Breast epithelium (tissue), 4 donors: ENCODE measurements around the gene CACHD1. TPM values are rescaled to one million over a fixed set of nuclear protein-coding genes. Genes with fewer than 3 reads are reported as not detected.

Source experiments
- DNase-seq, 2 donors: peaks; one replicate each; pipeline ENCODE4 v3.0.0-alpha.2; 2019; ENCODE audit warnings: low spot score in 2 of 2
- H3K27ac ChIP-seq, 2 donors: fragments of 200-600 bp; sonication (generic) in 1 of 2; one replicate each; pipeline ENCODE4 v1.5.1; 2016 to 2019; ENCODE audit warnings: mild to moderate bottlenecking in 1 of 2
- H3K27me3 ChIP-seq, 2 donors: fragments of 200-600 bp; sonication (generic) in 1 of 2; one replicate each; pipeline versions ENCODE4 v1.5.1 to v1.6.0; 2017 to 2019; ENCODE audit warnings: control low read depth in 1 of 2, mild to moderate bottlenecking in 1 of 2
- H3K36me3 ChIP-seq: fragments of 200-600 bp; one replicate; pipeline ENCODE4 v1.5.1; 2019
- H3K4me1 ChIP-seq, 2 donors: fragments of 200-600 bp; sonication (generic); one replicate each; pipeline ENCODE4 v1.5.1; 2016 to 2019; ENCODE audit warnings: control low read depth in 1 of 2
- H3K4me3 ChIP-seq, 3 donors: fragments of 200-600 bp; sonication (generic); 1 replicate in 2 of 3; 2 replicates in 1 of 3; pipeline ENCODE4 v1.5.1; 2016 to 2019; ENCODE audit warnings: mild to moderate bottlenecking in 3 of 3, moderate library complexity in 2 of 3
- H3K9me3 ChIP-seq, 2 donors: fragments of 200-600 bp; sonication (generic) in 1 of 2; one replicate each; pipeline ENCODE4 v1.5.1; 2016 to 2019; ENCODE audit warnings: control low read depth in 1 of 2
- CTCF ChIP-seq, 3 donors: fragments of 450-650 bp; IDR thresholded peaks; one replicate each; pipeline ENCODE4 v1.5.1; 2016 to 2017; ENCODE audit warnings: antibody characterized with exemption in 3 of 3, mild to moderate bottlenecking in 3 of 3, moderate library complexity in 3 of 3
- POLR2A ChIP-seq: fragments of 450-650 bp; IDR thresholded peaks from one replicate; pipeline ENCODE4 v1.6.1; 2016; ENCODE audit warnings: antibody characterized with exemption, mild to moderate bottlenecking, moderate library complexity
- POLR2AphosphoS5 ChIP-seq, 3 donors: sonication (generic); formaldehyde crosslinking; IDR thresholded peaks; one replicate each; pipeline ENCODE4 v1.6.1; 2017; ENCODE audit warnings: antibody characterized with exemption in 3 of 3
- intact Hi-C: fragments of 100-400 bp; cut with DNase I; formaldehyde crosslinking; loops from one replicate; pipeline ENCODE4 v1.15.1; 2023; ENCODE audit warnings: low total_unique reads
- total RNA-seq, 3 donors: library from RNA; depleted of rRNA; stranded (reverse); fragments of >200 nt; gene quantifications; one replicate each; pipeline ENCODE4 v1.1.0, GENCODE V29; 2016

CACHD1 gene
- total RNA-seq, 3 donors from 2014 or later = 21.6 to 31.9 (median 25.3) TPM

GRCh38 chr1:64517640-64518039 lies 47.7 kb downstream of the CACHD1 start:
- peak overlapping the region; percentile 26 to 61 for H3K27ac ChIP-seq
- H3K36me3 ChIP-seq = no peaks in the 10 kb centered on the region
- no peaks in the 10 kb centered on the region for H3K27me3 ChIP-seq
- H3K4me3 ChIP-seq = no peak overlapping the region
- TF ChIP-seq POLR2AphosphoS5 (IDR thresholded peaks at IDR 0.05) = no peak
- TF ChIP-seq POLR2A = no peak
- TF ChIP-seq CTCF (IDR thresholded peaks at IDR 0.05) = no peak
- H3K4me1 ChIP-seq = peaks cover 0 to 30% of the 10 kb centered on the region in 2 donors
- intact Hi-C loops = no loop called here
- DNase-seq = no peak
- no peaks in the 10 kb centered on the region for H3K9me3 ChIP-seq

GRCh38 chr1:64518692-64519481 lies 49.0 kb downstream of the CACHD1 start:
- H3K4me1 ChIP-seq = peaks cover 0 to 25% of the 10 kb centered on the region in 2 donors

GRCh38 chr1:64519901-64520300 lies 50.0 kb downstream of the CACHD1 start:
- no peak overlapping the region for H3K27ac ChIP-seq
- no peaks in the 10 kb centered on the region for H3K36me3 ChIP-seq
- TF ChIP-seq POLR2A = no peak
- TF ChIP-seq POLR2AphosphoS5 (IDR thresholded peaks at IDR 0.05) = no peak
- no peak for TF ChIP-seq CTCF (IDR thresholded peaks at IDR 0.05)
- intact Hi-C loops = no loop called here
- no peak for DNase-seq
- no peaks in the 10 kb centered on the region for H3K27me3 ChIP-seq
- peaks cover 0 to 16% of the 10 kb centered on the region in 2 donors for H3K4me1 ChIP-seq
- no peak overlapping the region for H3K4me3 ChIP-seq
- no peaks in the 10 kb centered on the region for H3K9me3 ChIP-seq

More at GRCh38 chr1:64518692-64519481, 49.0 kb downstream of the CACHD1 start:
- peak overlapping the region; percentile 21 to 23 for H3K27ac ChIP-seq
- H3K9me3 ChIP-seq = no peaks in the 10 kb centered on the region
- no peak for DNase-seq
- H3K4me3 ChIP-seq = no peak overlapping the region
- no peaks in the 10 kb centered on the region for H3K36me3 ChIP-seq
- no peaks in the 10 kb centered on the region for H3K27me3 ChIP-seq
- TF ChIP-seq POLR2AphosphoS5 (IDR thresholded peaks at IDR 0.05) = no peak
- intact Hi-C loops = no loop called here

GRCh38 chr1:64522740-64523139 lies 52.8 kb downstream of the CACHD1 start:
- H3K27ac ChIP-seq = no peak overlapping the region
- no peaks in the 10 kb centered on the region for H3K9me3 ChIP-seq
- TF ChIP-seq POLR2A = no peak
- no peak for TF ChIP-seq CTCF (IDR thresholded peaks at IDR 0.05)
- TF ChIP-seq POLR2AphosphoS5 (IDR thresholded peaks at IDR 0.05) = no peak
- intact Hi-C loops = no loop called here
- H3K4me3 ChIP-seq = no peak overlapping the region
- no peaks in the 10 kb centered on the region for H3K36me3 ChIP-seq
- no peaks in the 10 kb centered on the region for H3K27me3 ChIP-seq
- H3K4me1 ChIP-seq = peaks cover 0 to 3% of the 10 kb centered on the region in 2 donors
- no peak for DNase-seq

GRCh38 chr1:64523413-64524337 lies 53.7 kb downstream of the CACHD1 start:
- Histone ChIP-seq H3K4me1 (peaks cover 0 to 3% of the 10 kb centered on the region in 2 donors), H3K4me3 (no peak overlapping the region), H3K27me3 (no peaks in the 10 kb centered on the region), H3K36me3 (no peaks in the 10 kb centered on the region), H3K9me3 (no peaks in the 10 kb centered on the region), H3K27ac (peak overlapping the region in 1 of 2 donors; percentile 73)
- TF ChIP-seq POLR2A (no peak), POLR2AphosphoS5 (IDR thresholded peaks at IDR 0.05) (no peak), CTCF (IDR thresholded peaks at IDR 0.05) (no peak)
- no peak for DNase-seq
- intact Hi-C loops = no loop called here
